ENCODE results near the gene ATP5MC2. TPM values are rescaled to one million over a fixed set of nuclear protein-coding genes. Genes with fewer than 3 reads are reported as not detected.
A peak's percentile ranks its signal among the peaks of the same experiment; 100 is the strongest.

Gene ATP5MC2
- total RNA-seq, 1 experiment from 2014 or later: 957 TPM

DNA sequence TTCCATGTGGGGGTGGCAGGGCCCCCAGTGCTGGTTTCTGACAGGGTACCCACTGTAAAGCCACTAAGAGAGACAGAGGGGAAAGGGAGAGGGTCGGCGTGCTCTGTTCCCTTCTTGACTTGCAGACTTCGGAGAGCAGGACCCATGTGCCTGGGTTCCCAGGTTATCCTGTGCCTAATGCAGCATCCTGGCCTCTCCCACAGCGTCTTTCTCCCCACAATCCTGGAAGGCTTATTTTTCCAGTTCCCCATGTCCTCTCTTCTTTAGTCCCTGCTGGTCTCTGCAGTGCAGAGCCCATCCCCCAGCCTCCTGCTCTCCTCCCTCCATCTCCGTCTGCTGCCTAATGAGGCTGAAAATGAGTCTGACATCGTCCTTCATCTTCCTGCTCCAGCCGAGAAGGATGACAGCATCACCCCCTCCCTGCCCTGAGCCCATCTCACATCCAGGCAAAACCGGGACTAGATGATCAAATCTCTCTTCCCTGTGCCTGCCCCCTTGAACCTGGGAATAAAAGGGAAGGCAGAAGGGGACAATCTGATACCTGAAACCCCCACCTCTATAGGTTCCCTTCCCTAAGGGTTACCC lies 36.3 kb upstream of the ATP5MC2 start:
- Histone ChIP-seq H2AFZ (ENCODE audit: low read length) (no peak overlapping the region), H3K79me2 (ENCODE audit: low read length) (no peaks in the 10 kb centered on the region), H3K9me3 (ENCODE audit: low read length) (no peaks in the 10 kb centered on the region), H3K27ac (ENCODE audit: low read length) (no peak overlapping the region), H3K4me1 (ENCODE audit: low read length) (no peaks in the 10 kb centered on the region), H3K9me2 (replicated peaks; ENCODE audit: insufficient read depth, low read length) (no peaks in the 10 kb centered on the region), H3K27me3 (ENCODE audit: low read length) (no peaks in the 10 kb centered on the region), H3K4me3 (ENCODE audit: low read length) (no peak overlapping the region), H3K4me2 (ENCODE audit: low read depth, low read length, poor library complexity, severe bottlenecking) (no peak overlapping the region), H4K20me1 (ENCODE audit: insufficient read depth, low read depth, low read length) (no peaks in the 10 kb centered on the region), H3K9ac (ENCODE audit: low read length) (no peak overlapping the region), H3K36me3 (ENCODE audit: insufficient read depth, low read length) (no peaks in the 10 kb centered on the region)
- no peak for DNase-seq

DNA sequence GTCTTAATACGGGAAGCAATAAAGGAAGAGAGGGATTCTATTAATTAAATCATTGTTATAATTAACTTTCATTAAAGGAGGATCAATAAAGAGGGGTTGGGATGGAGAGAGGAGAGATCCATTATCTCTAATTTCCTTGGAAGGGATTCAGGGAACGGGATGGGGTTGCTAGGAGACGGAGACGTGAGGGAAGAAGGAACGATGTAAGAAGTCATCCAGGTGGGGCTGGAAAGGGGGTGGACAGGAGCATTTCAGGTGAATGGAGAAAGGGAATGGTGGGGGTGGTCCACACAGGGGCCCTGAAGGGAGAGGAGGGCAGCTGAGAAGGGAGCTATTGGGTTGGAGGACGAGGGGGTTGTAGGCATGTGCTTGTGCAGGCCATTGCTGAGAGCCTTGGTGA lies 34.2 kb upstream of the ATP5MC2 start:
- Histone ChIP-seq H2AFZ (ENCODE audit: low read length) (no peak overlapping the region), H3K4me3 (ENCODE audit: low read length) (no peak overlapping the region), H4K20me1 (ENCODE audit: insufficient read depth, low read depth, low read length) (no peaks in the 10 kb centered on the region), H3K4me2 (ENCODE audit: low read depth, low read length, poor library complexity, severe bottlenecking) (no peak overlapping the region), H3K9me2 (replicated peaks; ENCODE audit: insufficient read depth, low read length) (no peaks in the 10 kb centered on the region), H3K79me2 (ENCODE audit: low read length) (no peaks in the 10 kb centered on the region), H3K27me3 (ENCODE audit: low read length) (no peaks in the 10 kb centered on the region), H3K9me3 (ENCODE audit: low read length) (no peaks in the 10 kb centered on the region), H3K27ac (ENCODE audit: low read length) (no peak overlapping the region), H3K4me1 (ENCODE audit: low read length) (0 out of 2 replicates have a peak, but pooled peaks cover 4% of the 10 kb centered on the region), H3K36me3 (ENCODE audit: insufficient read depth, low read length) (no peaks in the 10 kb centered on the region), H3K9ac (ENCODE audit: low read length) (no peak overlapping the region)
- DNase-seq: no peak

DNA sequence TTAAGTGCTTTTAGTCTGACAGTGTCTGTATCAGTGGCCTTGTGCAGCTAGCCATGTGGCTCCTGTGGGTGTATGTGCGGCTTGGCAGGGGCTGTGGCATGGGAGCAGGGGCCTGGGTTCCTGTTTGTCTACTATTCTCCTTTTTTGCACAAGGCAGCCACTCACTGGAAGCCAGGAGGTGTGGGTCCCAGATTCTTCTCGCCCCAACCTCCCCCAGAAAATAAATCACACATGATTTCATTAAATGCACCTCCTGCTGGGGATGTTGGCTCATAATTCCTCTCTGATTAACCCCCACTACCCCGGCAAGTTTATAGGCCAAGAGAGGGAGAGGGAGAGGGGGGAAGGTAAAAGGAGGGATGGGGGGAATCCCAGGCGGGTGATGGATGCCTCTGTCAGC lies 33.8 kb upstream of the ATP5MC2 start:
- no peak overlapping the region for H3K27ac ChIP-seq (ENCODE audit: low read length)
- no peaks in the 10 kb centered on the region for H3K27me3 ChIP-seq (ENCODE audit: low read length)
- H3K4me2 ChIP-seq (ENCODE audit: low read depth, low read length, poor library complexity, severe bottlenecking): no peak overlapping the region
- H2AFZ ChIP-seq (ENCODE audit: low read length): no peak overlapping the region
- no peaks in the 10 kb centered on the region for H4K20me1 ChIP-seq (ENCODE audit: insufficient read depth, low read depth, low read length)
- H3K79me2 ChIP-seq (ENCODE audit: low read length): no peaks in the 10 kb centered on the region
- peaks cover 4% of the 10 kb centered on the region; the same call in 1 of the 2 replicates for H3K4me1 ChIP-seq (ENCODE audit: low read length)
- no peaks in the 10 kb centered on the region for H3K9me3 ChIP-seq (ENCODE audit: low read length)
- H3K9me2 ChIP-seq (replicated peaks; ENCODE audit: insufficient read depth, low read length): no peaks in the 10 kb centered on the region
- no peak overlapping the region for H3K4me3 ChIP-seq (ENCODE audit: low read length)
- H3K9ac ChIP-seq (ENCODE audit: low read length): no peak overlapping the region
- no peaks in the 10 kb centered on the region for H3K36me3 ChIP-seq (ENCODE audit: insufficient read depth, low read length)
- no peak for DNase-seq

DNA sequence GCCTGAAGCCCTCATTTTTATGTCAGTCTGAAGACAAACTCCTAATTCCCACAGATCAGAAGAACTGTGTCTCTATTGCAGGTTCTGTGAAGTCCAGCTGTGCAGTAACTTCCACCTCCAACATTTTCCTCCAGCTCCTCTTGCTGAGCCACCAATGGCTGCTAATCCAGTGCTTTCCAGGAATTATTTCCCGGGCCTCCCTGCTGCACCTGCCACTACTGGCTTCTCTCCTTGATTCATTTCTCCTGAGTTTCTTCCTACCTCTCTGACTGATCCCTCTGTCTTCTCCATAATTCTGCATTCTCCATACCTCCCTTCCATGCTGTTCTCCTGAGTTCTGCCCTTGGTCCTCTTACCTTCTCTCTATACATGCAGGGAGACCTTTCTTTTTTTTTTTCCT lies 30.2 kb upstream of the ATP5MC2 start:
- Histone ChIP-seq H3K9ac (ENCODE audit: low read length) (no peak overlapping the region), H2AFZ (ENCODE audit: low read length) (no peak overlapping the region), H3K79me2 (ENCODE audit: low read length) (no peaks in the 10 kb centered on the region), H3K9me2 (replicated peaks; ENCODE audit: insufficient read depth, low read length) (no peaks in the 10 kb centered on the region), H3K9me3 (ENCODE audit: low read length) (no peaks in the 10 kb centered on the region), H3K27ac (ENCODE audit: low read length) (no peak overlapping the region), H3K4me3 (ENCODE audit: low read length) (no peak overlapping the region), H3K4me1 (ENCODE audit: low read length) (peaks cover 17% of the 10 kb centered on the region), H4K20me1 (ENCODE audit: insufficient read depth, low read depth, low read length) (no peaks in the 10 kb centered on the region), H3K36me3 (ENCODE audit: insufficient read depth, low read length) (no peaks in the 10 kb centered on the region), H3K4me2 (ENCODE audit: low read depth, low read length, poor library complexity, severe bottlenecking) (no peak overlapping the region), H3K27me3 (ENCODE audit: low read length) (no peaks in the 10 kb centered on the region)
- no peak for DNase-seq

DNA sequence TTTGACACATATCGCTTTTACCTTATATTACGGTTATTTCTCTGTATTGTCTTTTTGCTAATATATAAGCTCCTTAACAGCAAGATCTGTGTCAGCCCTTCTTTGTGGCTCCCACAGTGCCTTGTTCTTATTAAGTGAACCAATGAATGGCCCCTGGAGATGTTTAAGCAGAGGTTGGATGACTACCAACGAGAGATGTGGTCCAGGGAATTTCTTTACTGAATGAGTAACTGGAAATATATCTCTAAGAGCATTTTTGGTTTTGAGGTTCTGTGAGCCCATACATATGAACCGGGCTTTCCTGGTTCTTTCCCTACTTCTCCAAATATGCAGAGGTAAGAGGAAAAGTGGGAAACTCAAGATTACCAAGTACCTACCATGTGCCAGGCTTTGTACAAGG lies 27.9 kb upstream of the ATP5MC2 start:
- DNase-seq: no peak

DNA sequence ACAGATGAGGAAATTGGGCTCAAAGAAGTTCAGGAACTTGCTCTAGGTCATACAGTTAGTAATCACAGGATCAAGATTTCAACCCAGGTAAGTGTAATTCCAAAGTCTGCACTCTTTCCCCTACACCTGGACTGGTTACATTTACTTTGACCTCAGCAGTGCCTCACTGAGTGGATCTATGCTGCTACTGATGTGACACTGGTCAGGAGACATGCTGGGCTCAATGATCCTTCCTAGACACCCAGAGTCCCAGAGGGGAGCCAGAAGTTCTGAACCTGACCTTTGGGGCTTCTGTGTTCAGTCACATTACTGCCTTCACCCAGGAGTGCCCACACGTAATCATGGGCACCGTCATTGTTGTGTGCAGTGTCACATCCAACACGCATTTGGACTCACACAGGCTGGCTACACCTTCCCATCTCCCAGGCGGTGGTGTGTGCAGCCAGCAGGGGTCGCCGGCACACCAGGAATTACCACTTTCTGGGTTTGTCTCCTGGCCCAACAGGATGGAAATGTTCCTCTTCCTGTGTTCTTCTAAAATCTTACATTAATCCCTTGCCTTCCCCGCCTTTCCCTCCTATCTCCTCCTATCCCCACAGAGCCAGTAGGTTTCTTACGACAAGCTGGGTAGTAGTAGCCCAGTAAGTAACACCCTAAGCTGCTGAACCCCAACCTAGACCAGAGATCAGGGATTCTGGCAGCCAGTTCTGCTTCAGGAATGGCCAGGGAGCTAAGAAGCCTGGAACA lies 25.8 kb upstream of the ATP5MC2 start:
- Histone ChIP-seq H2AFZ (ENCODE audit: low read length) (no peak overlapping the region), H3K4me3 (ENCODE audit: low read length) (no peak overlapping the region), H3K36me3 (ENCODE audit: insufficient read depth, low read length) (no peaks in the 10 kb centered on the region), H3K4me2 (ENCODE audit: low read depth, low read length, poor library complexity, severe bottlenecking) (no peak overlapping the region), H3K9me3 (ENCODE audit: low read length) (no peaks in the 10 kb centered on the region), H3K27me3 (ENCODE audit: low read length) (no peaks in the 10 kb centered on the region; the same call in 1 of the 2 replicates), H3K4me1 (ENCODE audit: low read length) (peaks cover 19% of the 10 kb centered on the region), H3K9me2 (replicated peaks; ENCODE audit: insufficient read depth, low read length) (no peaks in the 10 kb centered on the region), H4K20me1 (ENCODE audit: insufficient read depth, low read depth, low read length) (no peaks in the 10 kb centered on the region), H3K79me2 (ENCODE audit: low read length) (no peaks in the 10 kb centered on the region), H3K9ac (ENCODE audit: low read length) (no peak overlapping the region), H3K27ac (ENCODE audit: low read length) (no peak overlapping the region)
- peak; percentile 83 for DNase-seq

More for the DNA sequence above, 27.9 kb upstream of the ATP5MC2 start:
- peaks cover 17% of the 10 kb centered on the region for H3K4me1 ChIP-seq (ENCODE audit: low read length)
- H2AFZ ChIP-seq (ENCODE audit: low read length): no peak overlapping the region
- H3K4me2 ChIP-seq (ENCODE audit: low read depth, low read length, poor library complexity, severe bottlenecking): peak overlapping the region; percentile 14
- H3K4me3 ChIP-seq (ENCODE audit: low read length): no peak overlapping the region
- H3K27ac ChIP-seq (ENCODE audit: low read length): no peak overlapping the region
- no peaks in the 10 kb centered on the region; the same call in 1 of the 2 replicates for H3K27me3 ChIP-seq (ENCODE audit: low read length)
- no peaks in the 10 kb centered on the region for H3K9me2 ChIP-seq (replicated peaks; ENCODE audit: insufficient read depth, low read length)
- no peaks in the 10 kb centered on the region for H4K20me1 ChIP-seq (ENCODE audit: insufficient read depth, low read depth, low read length)
- H3K9me3 ChIP-seq (ENCODE audit: low read length): no peaks in the 10 kb centered on the region
- no peaks in the 10 kb centered on the region for H3K79me2 ChIP-seq (ENCODE audit: low read length)
- no peak overlapping the region for H3K9ac ChIP-seq (ENCODE audit: low read length)
- H3K36me3 ChIP-seq (ENCODE audit: insufficient read depth, low read length): no peaks in the 10 kb centered on the region

DNA sequence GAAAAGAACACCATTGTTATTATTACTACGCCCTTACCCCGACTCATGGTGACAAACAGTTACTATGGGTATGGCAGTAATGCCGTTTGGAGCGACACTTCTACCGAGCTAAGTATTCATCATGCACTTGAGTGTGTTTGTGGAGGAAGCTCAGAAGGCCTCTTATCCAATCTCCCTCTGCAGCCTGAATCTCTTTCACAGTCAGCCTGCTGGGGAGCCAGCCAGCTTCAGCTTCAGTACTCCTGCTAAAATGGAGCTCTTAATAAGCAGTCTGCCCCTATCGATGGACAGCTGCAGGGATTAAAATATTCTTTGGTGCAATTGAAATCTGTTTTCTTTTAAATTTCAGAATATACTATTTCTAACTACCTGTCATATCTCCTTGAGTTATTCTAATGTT lies 24.7 kb upstream of the ATP5MC2 start:
- Histone ChIP-seq H3K9me3 (ENCODE audit: low read length) (no peaks in the 10 kb centered on the region), H3K27ac (ENCODE audit: low read length) (no peak overlapping the region), H3K36me3 (ENCODE audit: insufficient read depth, low read length) (no peaks in the 10 kb centered on the region), H2AFZ (ENCODE audit: low read length) (no peak overlapping the region), H3K79me2 (ENCODE audit: low read length) (no peaks in the 10 kb centered on the region), H3K9me2 (replicated peaks; ENCODE audit: insufficient read depth, low read length) (no peaks in the 10 kb centered on the region), H3K9ac (ENCODE audit: low read length) (no peak overlapping the region), H3K4me1 (ENCODE audit: low read length) (peaks cover 26% of the 10 kb centered on the region), H4K20me1 (ENCODE audit: insufficient read depth, low read depth, low read length) (no peaks in the 10 kb centered on the region), H3K4me3 (ENCODE audit: low read length) (no peak overlapping the region), H3K4me2 (ENCODE audit: low read depth, low read length, poor library complexity, severe bottlenecking) (no peak overlapping the region), H3K27me3 (ENCODE audit: low read length) (no peaks in the 10 kb centered on the region; the same call in 1 of the 2 replicates)
- DNase-seq: no peak

DNA sequence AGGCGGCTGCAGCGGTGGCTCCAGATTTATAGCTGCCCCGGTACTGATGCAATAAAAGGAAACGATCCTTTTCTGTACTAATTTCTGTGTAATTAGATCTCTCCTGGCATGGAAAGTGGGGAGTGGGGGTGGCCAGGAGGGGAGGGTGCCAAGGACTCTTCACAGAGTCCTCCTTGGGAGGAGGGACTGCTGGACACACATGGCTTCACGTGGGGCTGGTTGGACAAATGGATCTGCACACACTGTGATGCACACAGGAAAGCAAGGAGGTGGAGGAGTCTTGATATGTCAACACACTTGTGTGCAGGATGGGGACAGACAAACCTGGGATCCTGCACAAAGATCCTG lies 23.8 kb upstream of the ATP5MC2 start:
- H2AFZ ChIP-seq (ENCODE audit: low read length): no peak overlapping the region
- H3K9me3 ChIP-seq (ENCODE audit: low read length): no peaks in the 10 kb centered on the region
- no peaks in the 10 kb centered on the region for H3K36me3 ChIP-seq (ENCODE audit: insufficient read depth, low read length)
- H3K27me3 ChIP-seq (ENCODE audit: low read length): no peaks in the 10 kb centered on the region; the same call in 1 of the 2 replicates
- no peaks in the 10 kb centered on the region for H4K20me1 ChIP-seq (ENCODE audit: insufficient read depth, low read depth, low read length)
- H3K9me2 ChIP-seq (replicated peaks; ENCODE audit: insufficient read depth, low read length): no peaks in the 10 kb centered on the region
- no peak overlapping the region for H3K4me2 ChIP-seq (ENCODE audit: low read depth, low read length, poor library complexity, severe bottlenecking)
- no peak overlapping the region for H3K4me3 ChIP-seq (ENCODE audit: low read length)
- H3K27ac ChIP-seq (ENCODE audit: low read length): no peak overlapping the region
- H3K79me2 ChIP-seq (ENCODE audit: low read length): no peaks in the 10 kb centered on the region
- H3K9ac ChIP-seq (ENCODE audit: low read length): no peak overlapping the region
- DNase-seq: no peak
- H3K4me1 ChIP-seq (ENCODE audit: low read length): peaks cover 21% of the 10 kb centered on the region

All from Karpas-422 (cell line).